Breast epithelium (tissue), 4 donors: ENCODE data around the gene HABP4. TPM values are rescaled to one million over a fixed set of nuclear protein-coding genes. Genes with fewer than 3 reads are reported as not detected.

Experiments
- DNase-seq, 2 donors: peaks; one replicate each; pipeline ENCODE4 v3.0.0-alpha.2; 2019; ENCODE audit warnings: low spot score in 2 of 2
- H3K27ac ChIP-seq, 2 donors: fragments of 200-600 bp; sonication (generic) in 1 of 2; one replicate each; pipeline ENCODE4 v1.5.1; 2016 to 2019; ENCODE audit warnings: mild to moderate bottlenecking in 1 of 2
- H3K27me3 ChIP-seq, 2 donors: fragments of 200-600 bp; sonication (generic) in 1 of 2; one replicate each; pipeline versions ENCODE4 v1.5.1 to v1.6.0; 2017 to 2019; ENCODE audit warnings: control low read depth in 1 of 2, mild to moderate bottlenecking in 1 of 2
- H3K36me3 ChIP-seq: fragments of 200-600 bp; one replicate; pipeline ENCODE4 v1.5.1; 2019
- H3K4me1 ChIP-seq, 2 donors: fragments of 200-600 bp; sonication (generic); one replicate each; pipeline ENCODE4 v1.5.1; 2016 to 2019; ENCODE audit warnings: control low read depth in 1 of 2
- H3K4me3 ChIP-seq, 3 donors: fragments of 200-600 bp; sonication (generic); 1 replicate in 2 of 3; 2 replicates in 1 of 3; pipeline ENCODE4 v1.5.1; 2016 to 2019; ENCODE audit warnings: mild to moderate bottlenecking in 3 of 3, moderate library complexity in 2 of 3
- H3K9me3 ChIP-seq, 2 donors: fragments of 200-600 bp; sonication (generic) in 1 of 2; one replicate each; pipeline ENCODE4 v1.5.1; 2016 to 2019; ENCODE audit warnings: control low read depth in 1 of 2
- POLR2A ChIP-seq: fragments of 450-650 bp; IDR thresholded peaks from one replicate; pipeline ENCODE4 v1.6.1; 2016; ENCODE audit warnings: antibody characterized with exemption, mild to moderate bottlenecking, moderate library complexity
- POLR2AphosphoS5 ChIP-seq, 3 donors: sonication (generic); formaldehyde crosslinking; IDR thresholded peaks; one replicate each; pipeline ENCODE4 v1.6.1; 2017; ENCODE audit warnings: antibody characterized with exemption in 3 of 3
- intact Hi-C: fragments of 100-400 bp; cut with DNase I; formaldehyde crosslinking; loops from one replicate; pipeline ENCODE4 v1.15.1; 2023; ENCODE audit warnings: low total_unique reads
- total RNA-seq, 3 donors: library from RNA; depleted of rRNA; stranded (reverse); fragments of >200 nt; gene quantifications; one replicate each; pipeline ENCODE4 v1.1.0, GENCODE V29; 2016
- TF ChIP-seq, protein P1 (sequence below), 3 donors: fragments of 450-650 bp; IDR thresholded peaks; one replicate each; pipeline ENCODE4 v1.5.1; 2016 to 2017; ENCODE audit warnings: antibody characterized with exemption in 3 of 3, mild to moderate bottlenecking in 3 of 3, moderate library complexity in 3 of 3

The HABP4 gene
- total RNA-seq, 3 donors from 2014 or later = 9.7 to 26.6 (median 22.3) TPM

DNA sequence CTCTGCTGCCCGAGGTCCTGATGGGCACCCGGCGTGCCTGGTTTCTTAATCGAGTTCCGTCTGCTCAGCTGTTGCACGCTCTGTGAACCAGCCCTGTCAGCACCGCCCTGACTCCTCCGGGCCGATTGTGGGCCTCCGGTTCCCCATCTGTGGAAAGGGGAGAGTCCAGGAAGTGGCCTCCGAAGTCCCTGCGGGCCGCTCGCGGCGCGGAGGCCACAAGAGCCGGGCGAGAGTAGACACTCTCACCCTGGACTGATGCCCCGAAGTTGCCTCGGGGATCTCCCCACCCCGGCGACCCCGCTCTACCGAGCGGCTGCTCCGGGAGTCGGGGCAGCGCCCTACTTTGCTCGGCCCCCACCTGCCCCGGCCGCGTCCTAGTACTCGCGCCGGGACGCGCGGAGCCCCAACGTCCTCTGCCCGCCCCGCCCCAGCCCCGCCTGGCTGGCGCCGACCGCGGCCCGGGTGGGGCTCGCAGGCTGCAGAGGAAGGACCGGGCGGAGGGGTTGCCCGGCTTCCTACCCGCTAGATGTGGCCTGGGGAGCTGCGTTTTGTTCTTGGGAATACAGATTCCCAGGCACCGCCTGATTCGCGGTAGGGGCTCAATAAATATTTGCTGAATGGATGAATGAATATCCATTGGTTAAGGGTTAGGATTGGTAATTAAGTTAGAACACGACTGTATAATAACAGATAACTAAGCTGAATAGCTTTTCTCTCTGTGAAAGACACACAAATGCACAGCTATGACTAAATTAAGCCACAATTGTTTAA lies 30.9 kb upstream of the HABP4 start:
- Histone ChIP-seq H3K9me3 (no peaks in the 10 kb centered on the region), H3K27me3 (no peaks in the 10 kb centered on the region), H3K27ac (peak overlapping the region; percentile 97 to 99), H3K4me1 (peaks cover 4 to 10% of the 10 kb centered on the region in 2 donors), H3K36me3 (no peaks in the 10 kb centered on the region), H3K4me3 (peak overlapping the region; percentile 80 to 97 (median 83))
- intact Hi-C loops = no loop called here
- peak in 1 of 2 donors; percentile 47 for DNase-seq
- no peak for TF ChIP-seq POLR2A
- TF ChIP-seq POLR2AphosphoS5 (IDR thresholded peaks at IDR 0.05) = peak in 2 of 3 donors; percentile 33 to 36

DNA sequence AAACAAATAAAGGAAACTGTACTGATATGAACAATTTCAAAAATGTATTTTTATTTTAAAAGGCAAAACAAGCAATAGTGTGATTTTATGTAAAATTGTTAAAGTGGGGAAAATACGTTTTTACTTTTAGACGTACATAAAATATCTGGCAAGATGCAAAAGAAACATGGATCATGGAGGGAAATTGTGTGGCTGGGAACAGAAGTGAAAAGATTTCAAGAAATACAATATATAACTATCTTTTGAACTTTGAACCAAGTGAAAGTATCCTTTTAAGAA lies 30.3 kb upstream of the HABP4 start:
- Histone ChIP-seq H3K27ac (peak overlapping the region; percentile 83 to 97), H3K4me3 (peak overlapping the region; percentile 80 to 97 (median 83)), H3K4me1 (peaks cover 4 to 10% of the 10 kb centered on the region in 2 donors), H3K27me3 (no peaks in the 10 kb centered on the region), H3K9me3 (no peaks in the 10 kb centered on the region), H3K36me3 (no peaks in the 10 kb centered on the region)
- no peak for DNase-seq
- intact Hi-C loops = no loop called here
- TF ChIP-seq POLR2AphosphoS5 (IDR thresholded peaks at IDR 0.05) (no peak), POLR2A (no peak)
- TF ChIP-seq, protein P1, sequence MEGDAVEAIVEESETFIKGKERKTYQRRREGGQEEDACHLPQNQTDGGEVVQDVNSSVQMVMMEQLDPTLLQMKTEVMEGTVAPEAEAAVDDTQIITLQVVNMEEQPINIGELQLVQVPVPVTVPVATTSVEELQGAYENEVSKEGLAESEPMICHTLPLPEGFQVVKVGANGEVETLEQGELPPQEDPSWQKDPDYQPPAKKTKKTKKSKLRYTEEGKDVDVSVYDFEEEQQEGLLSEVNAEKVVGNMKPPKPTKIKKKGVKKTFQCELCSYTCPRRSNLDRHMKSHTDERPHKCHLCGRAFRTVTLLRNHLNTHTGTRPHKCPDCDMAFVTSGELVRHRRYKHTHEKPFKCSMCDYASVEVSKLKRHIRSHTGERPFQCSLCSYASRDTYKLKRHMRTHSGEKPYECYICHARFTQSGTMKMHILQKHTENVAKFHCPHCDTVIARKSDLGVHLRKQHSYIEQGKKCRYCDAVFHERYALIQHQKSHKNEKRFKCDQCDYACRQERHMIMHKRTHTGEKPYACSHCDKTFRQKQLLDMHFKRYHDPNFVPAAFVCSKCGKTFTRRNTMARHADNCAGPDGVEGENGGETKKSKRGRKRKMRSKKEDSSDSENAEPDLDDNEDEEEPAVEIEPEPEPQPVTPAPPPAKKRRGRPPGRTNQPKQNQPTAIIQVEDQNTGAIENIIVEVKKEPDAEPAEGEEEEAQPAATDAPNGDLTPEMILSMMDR (IDR thresholded peaks at IDR 0.05) = no peak

DNA sequence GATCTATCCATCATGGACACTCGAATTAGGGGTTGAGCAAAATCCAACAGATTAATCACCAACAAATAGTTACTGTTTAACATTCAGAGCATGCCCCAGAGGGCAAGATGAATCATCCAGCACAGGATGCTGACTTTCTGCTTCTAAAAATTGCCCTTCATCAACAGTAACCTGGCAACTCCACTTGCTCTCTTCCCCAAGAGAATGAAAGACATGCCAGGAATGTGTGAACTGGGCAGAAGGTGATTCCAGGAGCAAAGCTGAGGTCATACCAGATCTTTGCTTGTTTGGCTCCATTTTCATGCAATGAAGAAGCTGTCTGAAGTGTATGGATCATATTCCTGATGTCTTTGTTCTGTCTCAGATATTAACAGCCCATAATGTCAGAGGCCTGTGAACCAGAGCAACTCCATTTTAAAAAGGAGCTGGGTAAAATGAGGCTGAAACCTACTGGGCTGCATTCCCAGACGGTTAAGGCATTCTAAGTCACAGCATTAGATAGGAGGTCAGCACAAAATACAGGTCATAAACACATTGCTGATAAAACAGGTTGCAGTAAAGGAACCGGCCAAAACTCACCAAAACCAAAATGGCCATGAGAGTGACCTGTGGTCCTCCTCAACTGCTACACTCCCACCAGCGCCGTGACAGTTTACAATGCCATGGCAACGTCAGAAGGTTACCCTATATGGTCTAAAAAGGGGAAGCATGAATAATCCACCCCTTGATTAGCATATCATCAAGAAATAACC lies 29.3 kb upstream of the HABP4 start:
- Histone ChIP-seq H3K4me3 (no peak overlapping the region), H3K27me3 (no peaks in the 10 kb centered on the region), H3K9me3 (no peaks in the 10 kb centered on the region), H3K36me3 (no peaks in the 10 kb centered on the region), H3K4me1 (peaks cover 4 to 10% of the 10 kb centered on the region in 2 donors), H3K27ac (peak overlapping the region; percentile 83 to 97)
- intact Hi-C loops = no loop called here
- peak in 1 of 2 donors; percentile 78 for DNase-seq
- TF ChIP-seq POLR2AphosphoS5 (IDR thresholded peaks at IDR 0.05) = peak in 2 of 3 donors; percentile 67
- no peak for TF ChIP-seq POLR2A

DNA sequence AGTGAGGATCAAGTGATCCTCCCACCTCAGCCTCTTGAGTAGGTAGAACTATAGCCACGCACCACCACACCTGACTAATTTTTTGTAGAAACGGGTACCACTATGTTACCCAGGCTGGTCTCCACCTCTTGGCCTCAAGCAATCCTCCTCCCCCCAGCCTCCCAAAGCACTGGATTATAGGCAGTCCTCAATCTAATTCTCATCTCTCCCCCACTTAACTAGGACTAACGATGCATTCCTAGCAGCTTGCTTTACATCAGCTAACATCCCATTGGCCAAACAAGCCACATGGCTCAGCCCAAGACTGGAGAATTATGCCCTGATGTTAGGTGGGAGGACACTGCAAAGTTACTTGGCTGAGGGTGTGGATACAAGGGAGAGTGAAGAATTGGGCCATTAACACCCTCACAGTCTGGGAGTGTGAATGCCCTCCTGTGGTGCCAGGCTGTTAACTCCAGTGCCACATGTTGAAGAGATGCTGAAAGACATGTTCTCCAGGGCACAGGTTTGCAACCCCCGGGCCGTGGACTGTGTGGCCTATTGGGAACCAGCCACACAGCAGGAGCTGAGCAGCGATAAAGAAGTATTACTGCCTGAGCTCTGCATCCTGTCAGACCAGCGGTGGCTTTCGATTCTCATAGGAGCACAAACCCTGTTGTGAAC lies 26.5 kb upstream of the HABP4 start:
- H3K36me3 ChIP-seq = no peaks in the 10 kb centered on the region
- peak overlapping the region; percentile 58 to 84 for H3K27ac ChIP-seq
- intact Hi-C loops = no loop called here
- H3K27me3 ChIP-seq = no peaks in the 10 kb centered on the region
- H3K4me3 ChIP-seq = no peak overlapping the region
- peaks cover 0 to 10% of the 10 kb centered on the region in 2 donors for H3K4me1 ChIP-seq
- TF ChIP-seq, protein P1 (IDR thresholded peaks at IDR 0.05) = no peak
- TF ChIP-seq POLR2A (no peak), POLR2AphosphoS5 (IDR thresholded peaks at IDR 0.05) (no peak)
- H3K9me3 ChIP-seq = no peaks in the 10 kb centered on the region
- DNase-seq = no peak

DNA sequence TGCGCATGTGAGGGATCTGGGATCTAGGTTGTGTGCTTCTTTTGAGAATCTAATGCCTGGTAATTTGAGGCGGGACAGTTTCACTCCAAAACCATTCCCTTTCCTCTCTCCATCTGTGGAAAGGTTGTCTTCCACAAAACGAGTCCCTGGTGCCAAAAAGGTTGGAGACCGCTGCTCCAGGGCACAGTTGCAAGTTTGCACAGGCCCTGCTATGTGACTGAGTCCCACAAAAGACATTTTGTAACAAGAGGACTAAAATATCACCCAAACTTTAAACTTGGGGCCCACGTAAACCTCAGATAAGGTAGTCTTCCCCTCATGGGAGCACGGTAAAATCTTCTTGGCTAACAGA lies 26.0 kb upstream of the HABP4 start:
- Histone ChIP-seq H3K4me3 (no peak overlapping the region), H3K9me3 (no peaks in the 10 kb centered on the region), H3K36me3 (no peaks in the 10 kb centered on the region), H3K27me3 (no peaks in the 10 kb centered on the region), H3K4me1 (peaks cover 0 to 10% of the 10 kb centered on the region in 2 donors), H3K27ac (peak overlapping the region; percentile 58 to 84)
- intact Hi-C loops = no loop called here
- TF ChIP-seq POLR2A = no peak
- TF ChIP-seq, protein P1 (IDR thresholded peaks at IDR 0.05) = no peak
- peak in 1 of 3 donors; percentile 45 for TF ChIP-seq POLR2AphosphoS5 (IDR thresholded peaks at IDR 0.05)
- DNase-seq = peak in 1 of 2 donors; percentile 85
